ENCODE data around the gene MRPL11.

DNA sequence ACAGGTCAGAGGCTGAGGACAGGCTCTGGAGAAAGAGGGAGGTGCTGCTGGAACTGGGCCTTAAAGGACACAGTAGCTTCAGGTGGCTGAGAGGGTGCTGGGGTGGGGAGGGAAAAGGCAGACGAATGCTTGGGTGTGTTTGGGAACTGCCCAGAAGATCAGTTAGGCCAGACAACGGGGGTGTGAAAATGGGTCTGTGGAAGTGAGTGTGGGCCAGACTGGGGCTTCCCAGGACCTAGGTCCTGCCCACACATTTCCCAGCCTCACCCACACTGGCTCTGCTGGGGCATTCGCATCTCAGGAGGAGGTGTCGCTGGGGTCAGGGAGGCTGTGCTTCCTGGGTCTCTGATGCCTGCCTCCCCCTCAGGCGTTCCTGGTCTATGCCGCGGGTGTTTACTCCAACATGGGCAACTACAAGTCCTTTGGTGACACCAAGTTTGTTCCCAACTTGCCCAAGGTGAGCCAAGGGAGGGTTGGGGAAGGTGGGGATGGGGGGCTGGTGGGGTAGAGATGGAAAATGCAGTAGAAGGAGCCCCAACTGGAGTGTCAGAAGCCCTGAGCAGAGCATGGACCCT, 46.2 kb upstream of the MRPL11 start:
- TF ChIP-seq, protein P1, sequence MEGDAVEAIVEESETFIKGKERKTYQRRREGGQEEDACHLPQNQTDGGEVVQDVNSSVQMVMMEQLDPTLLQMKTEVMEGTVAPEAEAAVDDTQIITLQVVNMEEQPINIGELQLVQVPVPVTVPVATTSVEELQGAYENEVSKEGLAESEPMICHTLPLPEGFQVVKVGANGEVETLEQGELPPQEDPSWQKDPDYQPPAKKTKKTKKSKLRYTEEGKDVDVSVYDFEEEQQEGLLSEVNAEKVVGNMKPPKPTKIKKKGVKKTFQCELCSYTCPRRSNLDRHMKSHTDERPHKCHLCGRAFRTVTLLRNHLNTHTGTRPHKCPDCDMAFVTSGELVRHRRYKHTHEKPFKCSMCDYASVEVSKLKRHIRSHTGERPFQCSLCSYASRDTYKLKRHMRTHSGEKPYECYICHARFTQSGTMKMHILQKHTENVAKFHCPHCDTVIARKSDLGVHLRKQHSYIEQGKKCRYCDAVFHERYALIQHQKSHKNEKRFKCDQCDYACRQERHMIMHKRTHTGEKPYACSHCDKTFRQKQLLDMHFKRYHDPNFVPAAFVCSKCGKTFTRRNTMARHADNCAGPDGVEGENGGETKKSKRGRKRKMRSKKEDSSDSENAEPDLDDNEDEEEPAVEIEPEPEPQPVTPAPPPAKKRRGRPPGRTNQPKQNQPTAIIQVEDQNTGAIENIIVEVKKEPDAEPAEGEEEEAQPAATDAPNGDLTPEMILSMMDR (IDR thresholded peaks at IDR 0.05; ENCODE audit: poor library complexity) = no peak
- no peak for TF ChIP-seq EZH2 (IDR thresholded peaks at IDR 0.05; ENCODE audit: borderline replicate concordance)
